HCT116 (cell line): ENCODE results near the gene MAPK8IP1. TPM values are rescaled to one million over a fixed set of nuclear protein-coding genes. Genes with fewer than 3 reads are reported as not detected.

Experiments
- ATAC-seq: fragments of 200-7000 bp; cut with Tn5 transposase; 2 replicates; pipeline ENCODE4 v1.9.1; 2020; ENCODE audit warnings: mild to moderate bottlenecking, moderate library complexity
- BruUV-seq: library from RNA; stranded (reverse); fragments of 400-500 nt; replicated peaks from 2 replicates; lab custom pipeline; 2021; lab: Mats Ljungman, UMichigan
- CTCF ChIA-PET: fragments of 300-600 bp; sonication (Branson Sonifier 250); formaldehyde crosslinking; loops from one replicate; lab custom pipeline; 2021; ENCODE audit warnings: antibody characterized with exemption; lab: Charles Lee
- POLR2A ChIA-PET: fragments of 300-600, 350-600 bp; sonication (Branson Sonifier 250); formaldehyde crosslinking; loops from one replicate; lab custom pipeline; 2021; ENCODE audit warnings: antibody characterized with exemption; lab: Charles Lee
- RAD21 ChIA-PET, 2 experiments: fragments of 300-600 bp; sonication (Branson Sonifier 250); formaldehyde crosslinking; loops; one replicate each; lab custom pipeline; 2023; ENCODE audit warnings: low total read pairs in 2 of 2; ENCODE audit not compliant: uncharacterized antibody in 2 of 2, unreplicated experiment in 2 of 2, low non-redundant PET in 1 of 2; lab: Charles Lee
- DNase-seq: peaks from one replicate; pipeline ENCODE4 v3.0.0-alpha.2; 2010; ENCODE audit warnings: low read depth, low spot score
- H2AFZ ChIP-seq: fragments of 200-600 bp; shearing (Covaris generic), sonication (generic); 2 replicates; pipeline ENCODE4 v1.6.1; 2017; ENCODE audit warnings: low read depth, mixed run types, mixed read lengths, antibody characterized with exemption, low read length; ENCODE audit not compliant: poor library complexity, severe bottlenecking
- H3K27ac ChIP-seq: 2 replicates; pipeline ENCODE4 v1.5.1; 2012; ENCODE audit warnings: low read depth, low read length
- H3K27me3 ChIP-seq: fragments of 200-600 bp; sonication (generic); 2 replicates; pipeline ENCODE4 v1.6.1; 2016; ENCODE audit warnings: mixed run types, low read length, mixed read lengths; ENCODE audit not compliant: insufficient read depth
- H3K36me3 ChIP-seq, 2 experiments: fragments of 200-500 bp in 1 of 2; fragments of 200-600 bp in 1 of 2; sonication (Bioruptor generic) in 1 of 2; sonication (generic) in 1 of 2; 2 replicates each; pipeline versions ENCODE4 v1.5.1 to v1.6.1; 2014 to 2016; ENCODE audit warnings: low read length in 2 of 2, inconsistent platforms in 1 of 2, mixed read lengths in 1 of 2, mixed run types in 1 of 2; ENCODE audit not compliant: insufficient read depth in 2 of 2, control insufficient read depth in 1 of 2
- H3K4me1 ChIP-seq, 2 experiments: fragments of 200-600 bp in 1 of 2; sonication (generic) in 1 of 2; 2 replicates each; pipeline versions ENCODE4 v1.5.1 to v1.6.1; 2012 to 2017; ENCODE audit warnings: low read length in 2 of 2, inconsistent platforms in 1 of 2, mild to moderate bottlenecking in 1 of 2, mixed read lengths in 1 of 2, mixed run types in 1 of 2, moderate library complexity in 1 of 2; ENCODE audit not compliant: insufficient read depth in 2 of 2, control insufficient read depth in 1 of 2
- H3K4me2 ChIP-seq: fragments of 200-600 bp; sonication (generic); 2 replicates; pipeline ENCODE4 v1.6.1; 2017; ENCODE audit warnings: mixed run types, low read length, mixed read lengths
- H3K4me3 ChIP-seq, 2 experiments: fragments of 200-600 bp in 1 of 2; sonication (generic) in 1 of 2; replicated peaks in 1 of 2; 2 replicates each; pipeline ENCODE4 v1.5.1; 2011 to 2016; ENCODE audit warnings: low read length in 2 of 2, control low read depth in 1 of 2, low read depth in 1 of 2, mild to moderate bottlenecking in 1 of 2, mixed read lengths in 1 of 2, mixed run types in 1 of 2
- H3K79me2 ChIP-seq: fragments of 200-600 bp; sonication (generic); 2 replicates; pipeline ENCODE4 v1.6.1; 2017; ENCODE audit warnings: mild to moderate bottlenecking, mixed run types, low read length, moderate library complexity, mixed read lengths; ENCODE audit not compliant: insufficient read depth
- H3K9ac ChIP-seq: fragments of 200-600 bp; sonication (generic); 2 replicates; pipeline ENCODE4 v1.6.1; 2016; ENCODE audit warnings: low read length, mixed read lengths
- H3K9me2 ChIP-seq: fragments of 200-600 bp; sonication (generic), shearing (Covaris generic); 2 replicates; pipeline ENCODE4 v1.6.1; 2017; ENCODE audit warnings: mixed run types, mild to moderate bottlenecking, moderate library complexity; ENCODE audit not compliant: insufficient read depth
- H3K9me3 ChIP-seq, 2 experiments: fragments of 200-500 bp in 1 of 2; fragments of 200-600 bp in 1 of 2; sonication (Bioruptor generic) in 1 of 2; sonication (generic) in 1 of 2; 2 replicates each; pipeline ENCODE4 v1.6.1; 2014 to 2017; ENCODE audit warnings: low read length in 2 of 2, mixed read lengths in 2 of 2, inconsistent platforms in 1 of 2, low read depth in 1 of 2, mild to moderate bottlenecking in 1 of 2, mixed run types in 1 of 2, moderate library complexity in 1 of 2; ENCODE audit not compliant: control insufficient read depth in 1 of 2, insufficient read depth in 1 of 2
- H4K20me1 ChIP-seq: fragments of 200-600 bp; sonication (generic), shearing (Covaris generic); 2 replicates; pipeline ENCODE4 v1.6.1; 2017; ENCODE audit warnings: mixed run types, mild to moderate bottlenecking, moderate library complexity; ENCODE audit not compliant: insufficient read depth
- EGR1 ChIP-seq: IDR thresholded peaks from 2 replicates; pipeline ENCODE4 v1.6.1; 2012; ENCODE audit warnings: low read depth
- JUND ChIP-seq: IDR thresholded peaks from 2 replicates; pipeline ENCODE4 v1.6.1; 2012
- POLR2A ChIP-seq: IDR thresholded peaks from 2 replicates; pipeline ENCODE4 v1.7.0; 2011; ENCODE audit warnings: borderline replicate concordance; ENCODE audit not compliant: insufficient read depth, insufficient read length; ENCODE audit errors: extremely low read depth
- SRF ChIP-seq: IDR thresholded peaks from 2 replicates; pipeline ENCODE4 v1.6.1; 2012; ENCODE audit warnings: low read depth
- TCF7L2 ChIP-seq: IDR thresholded peaks from 2 replicates; pipeline ENCODE4 v1.7.0; 2011; ENCODE audit warnings: borderline replicate concordance, inconsistent platforms; ENCODE audit not compliant: insufficient read depth, insufficient read length; ENCODE audit errors: extremely low read depth
- YY1 ChIP-seq: IDR thresholded peaks from 2 replicates; pipeline ENCODE4 v1.6.1; 2011; ENCODE audit warnings: low read length, low read depth, moderate library complexity, mild to moderate bottlenecking; ENCODE audit not compliant: insufficient replicate concordance; ENCODE audit errors: extremely low read depth
- intact Hi-C: fragments of 100-400 bp; cut with micrococcal nuclease; formaldehyde crosslinking; loops from 2 replicates; pipeline ENCODE4 v1.10.0; 2022
- total RNA-seq: library from RNA; stranded (reverse); gene quantifications from one replicate; pipeline ENCODE4 v1.2.1, GENCODE V29; 2021; ENCODE audit not compliant: unreplicated experiment
- TF ChIP-seq, protein P1 (sequence below), 3 experiments: fragments of 200-600 bp in 1 of 3; sonication (generic) in 1 of 3; IDR thresholded peaks in 2 of 3; conservative IDR thresholded peaks in 1 of 3; 2 replicates each; pipeline ENCODE4 v1.5.1; 2012 to 2017; ENCODE audit warnings: low read depth in 2 of 3, low read length in 2 of 3, antibody characterized with exemption in 1 of 3, borderline replicate concordance in 1 of 3, control low read depth in 1 of 3, mild to moderate bottlenecking in 1 of 3, mixed read lengths in 1 of 3, mixed run types in 1 of 3, moderate library complexity in 1 of 3; ENCODE audit not compliant: insufficient read depth in 1 of 3
- TF ChIP-seq, protein P2 (sequence below): IDR thresholded peaks from 2 replicates; pipeline ENCODE4 v1.6.1; 2012
- TF ChIP-seq, protein P3 (sequence below): IDR thresholded peaks from 2 replicates; pipeline ENCODE4 v1.6.1; 2012; ENCODE audit warnings: low read depth
- TF ChIP-seq, protein P4 (sequence below): IDR thresholded peaks from 2 replicates; pipeline ENCODE4 v1.6.1; 2012

The MAPK8IP1 gene
- total RNA-seq, 1 experiment from 2014 or later, result 10.1 TPM

DNA sequence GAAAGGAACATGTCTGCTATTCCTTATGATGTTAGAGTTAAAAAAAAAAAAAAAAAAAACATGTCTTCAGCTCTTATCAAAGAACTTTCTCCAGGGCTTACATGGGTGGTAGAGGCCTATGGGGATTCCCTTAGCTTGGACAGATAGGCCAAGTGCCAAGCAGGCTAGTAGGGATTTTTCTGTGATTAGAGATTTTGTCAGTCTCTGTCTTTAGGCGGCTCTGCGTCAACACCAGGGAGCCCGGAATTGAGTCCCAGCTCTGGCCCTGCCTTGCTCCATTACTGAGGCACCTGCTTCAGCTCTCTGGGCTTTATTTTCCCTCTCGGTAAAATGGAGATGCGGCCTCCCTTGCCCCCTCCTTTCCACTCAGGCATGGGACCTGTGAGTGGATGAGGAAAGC lies 25.1 kb upstream of the MAPK8IP1 start (continued):
- TF ChIP-seq, protein P1, sequence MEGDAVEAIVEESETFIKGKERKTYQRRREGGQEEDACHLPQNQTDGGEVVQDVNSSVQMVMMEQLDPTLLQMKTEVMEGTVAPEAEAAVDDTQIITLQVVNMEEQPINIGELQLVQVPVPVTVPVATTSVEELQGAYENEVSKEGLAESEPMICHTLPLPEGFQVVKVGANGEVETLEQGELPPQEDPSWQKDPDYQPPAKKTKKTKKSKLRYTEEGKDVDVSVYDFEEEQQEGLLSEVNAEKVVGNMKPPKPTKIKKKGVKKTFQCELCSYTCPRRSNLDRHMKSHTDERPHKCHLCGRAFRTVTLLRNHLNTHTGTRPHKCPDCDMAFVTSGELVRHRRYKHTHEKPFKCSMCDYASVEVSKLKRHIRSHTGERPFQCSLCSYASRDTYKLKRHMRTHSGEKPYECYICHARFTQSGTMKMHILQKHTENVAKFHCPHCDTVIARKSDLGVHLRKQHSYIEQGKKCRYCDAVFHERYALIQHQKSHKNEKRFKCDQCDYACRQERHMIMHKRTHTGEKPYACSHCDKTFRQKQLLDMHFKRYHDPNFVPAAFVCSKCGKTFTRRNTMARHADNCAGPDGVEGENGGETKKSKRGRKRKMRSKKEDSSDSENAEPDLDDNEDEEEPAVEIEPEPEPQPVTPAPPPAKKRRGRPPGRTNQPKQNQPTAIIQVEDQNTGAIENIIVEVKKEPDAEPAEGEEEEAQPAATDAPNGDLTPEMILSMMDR (IDR thresholded peaks at IDR 0.05 in 2 of 3, conservative IDR thresholded peaks at IDR 0.05 in 1 of 3; ENCODE audit: borderline replicate concordance in 1 of 3, insufficient read depth in 1 of 3, low read depth in 2 of 3, low read length in 2 of 3), result no peak
- TF ChIP-seq TCF7L2 (no peak), YY1 (no peak)

DNA sequence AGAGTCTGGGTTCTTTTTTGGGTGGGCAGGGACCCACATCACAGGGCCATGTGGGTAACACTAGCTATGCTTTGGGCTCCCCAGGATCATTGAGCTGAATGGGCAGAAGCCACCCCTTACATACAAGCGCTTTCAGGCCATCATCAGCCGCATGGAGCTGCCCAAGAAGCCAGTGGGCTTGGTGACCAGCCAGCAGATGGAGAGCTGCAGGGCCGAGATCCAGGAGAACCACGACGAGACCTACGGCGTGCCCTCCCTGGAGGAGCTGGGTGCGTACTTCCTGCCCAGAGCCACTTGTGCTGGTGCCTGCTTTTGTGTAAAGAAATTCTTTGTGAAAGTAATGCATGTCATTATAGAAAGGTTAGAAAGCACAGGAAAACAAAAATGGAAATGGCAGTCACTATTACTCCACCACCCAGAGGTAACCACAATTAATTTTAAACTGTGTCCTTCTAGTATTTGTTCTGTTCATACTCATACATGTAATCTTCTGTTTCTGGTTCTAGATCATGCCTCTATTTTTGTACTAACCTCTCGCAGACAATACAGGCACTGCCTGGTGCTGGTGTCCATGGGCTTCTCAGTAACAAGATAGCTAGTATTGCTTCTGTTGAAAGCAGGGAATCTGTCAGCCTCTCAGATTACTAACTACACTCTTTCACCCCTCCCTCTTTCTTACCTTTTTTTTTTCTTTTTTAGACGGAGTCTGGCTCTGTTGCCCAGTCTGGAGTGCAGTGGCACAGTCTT lies 24.5 kb upstream of the MAPK8IP1 start:
- Histone ChIP-seq H3K27ac (no peak overlapping the region), H2AFZ (no peak overlapping the region), H3K9me2 (no peaks in the 10 kb centered on the region), H3K9ac (no peak overlapping the region), H4K20me1 (no peaks in the 10 kb centered on the region), H3K4me2 (no peak overlapping the region), H3K79me2 (no peaks in the 10 kb centered on the region), H3K4me3 (no peak overlapping the region), H3K27me3 (no peaks in the 10 kb centered on the region), H3K4me1 (peaks cover 0 to 5% of the 10 kb centered on the region in 2 experiments; a peak in 1 of 4 replicates), H3K9me3 (no peaks in the 10 kb centered on the region), H3K36me3 (peaks cover 20 to 26% of the 10 kb centered on the region in 2 experiments)
- ATAC-seq (no peak), DNase-seq (no peak)
- CTCF ChIA-PET, result no interaction called here
- POLR2A ChIA-PET, result no interaction called here
- RAD21 ChIA-PET, result no interaction called here
- no TSS peak for BruUV-seq
- intact Hi-C loops, result no loop called here
- TF ChIP-seq TCF7L2 (no peak), SRF (no peak), JUND (no peak), EGR1 (no peak), POLR2A (no peak)
- TF ChIP-seq, protein P2, sequence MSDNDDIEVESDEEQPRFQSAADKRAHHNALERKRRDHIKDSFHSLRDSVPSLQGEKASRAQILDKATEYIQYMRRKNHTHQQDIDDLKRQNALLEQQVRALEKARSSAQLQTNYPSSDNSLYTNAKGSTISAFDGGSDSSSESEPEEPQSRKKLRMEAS, result no peak
- TF ChIP-seq, protein P3, sequence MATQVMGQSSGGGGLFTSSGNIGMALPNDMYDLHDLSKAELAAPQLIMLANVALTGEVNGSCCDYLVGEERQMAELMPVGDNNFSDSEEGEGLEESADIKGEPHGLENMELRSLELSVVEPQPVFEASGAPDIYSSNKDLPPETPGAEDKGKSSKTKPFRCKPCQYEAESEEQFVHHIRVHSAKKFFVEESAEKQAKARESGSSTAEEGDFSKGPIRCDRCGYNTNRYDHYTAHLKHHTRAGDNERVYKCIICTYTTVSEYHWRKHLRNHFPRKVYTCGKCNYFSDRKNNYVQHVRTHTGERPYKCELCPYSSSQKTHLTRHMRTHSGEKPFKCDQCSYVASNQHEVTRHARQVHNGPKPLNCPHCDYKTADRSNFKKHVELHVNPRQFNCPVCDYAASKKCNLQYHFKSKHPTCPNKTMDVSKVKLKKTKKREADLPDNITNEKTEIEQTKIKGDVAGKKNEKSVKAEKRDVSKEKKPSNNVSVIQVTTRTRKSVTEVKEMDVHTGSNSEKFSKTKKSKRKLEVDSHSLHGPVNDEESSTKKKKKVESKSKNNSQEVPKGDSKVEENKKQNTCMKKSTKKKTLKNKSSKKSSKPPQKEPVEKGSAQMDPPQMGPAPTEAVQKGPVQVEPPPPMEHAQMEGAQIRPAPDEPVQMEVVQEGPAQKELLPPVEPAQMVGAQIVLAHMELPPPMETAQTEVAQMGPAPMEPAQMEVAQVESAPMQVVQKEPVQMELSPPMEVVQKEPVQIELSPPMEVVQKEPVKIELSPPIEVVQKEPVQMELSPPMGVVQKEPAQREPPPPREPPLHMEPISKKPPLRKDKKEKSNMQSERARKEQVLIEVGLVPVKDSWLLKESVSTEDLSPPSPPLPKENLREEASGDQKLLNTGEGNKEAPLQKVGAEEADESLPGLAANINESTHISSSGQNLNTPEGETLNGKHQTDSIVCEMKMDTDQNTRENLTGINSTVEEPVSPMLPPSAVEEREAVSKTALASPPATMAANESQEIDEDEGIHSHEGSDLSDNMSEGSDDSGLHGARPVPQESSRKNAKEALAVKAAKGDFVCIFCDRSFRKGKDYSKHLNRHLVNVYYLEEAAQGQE, result no peak
- TF ChIP-seq, protein P4, sequence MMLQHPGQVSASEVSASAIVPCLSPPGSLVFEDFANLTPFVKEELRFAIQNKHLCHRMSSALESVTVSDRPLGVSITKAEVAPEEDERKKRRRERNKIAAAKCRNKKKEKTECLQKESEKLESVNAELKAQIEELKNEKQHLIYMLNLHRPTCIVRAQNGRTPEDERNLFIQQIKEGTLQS, result no peak
